K562 (cell line): Measurements from ENCODE around the gene FAM20C. TPM values are rescaled to one million over a fixed set of nuclear protein-coding genes. Genes with fewer than 3 reads are reported as not detected.

Experiments used
- ATAC-seq: fragments of 200-7000 bp; cut with Tn5 transposase; 3 replicates; pipeline ENCODE4 v1.9.1; 2020; ENCODE audit warnings: moderate library complexity
- BruUV-seq: library from RNA; stranded (reverse); fragments of 400-500 nt; replicated peaks from 2 replicates; lab custom pipeline; 2021; lab: Mats Ljungman, UMichigan
- CTCF ChIA-PET: fragments of 300-600 bp; formaldehyde crosslinking; extraction: SDS; loops from one replicate; lab custom pipeline; 2021; ENCODE audit warnings: low intra/inter-chr PET ratio; lab: Yijun Ruan, JAX
- POLR2A ChIA-PET: fragments of 300-600, 350-650 bp; sonication (Branson Sonifier 250); formaldehyde crosslinking; extraction: SDS; loops from one replicate; lab custom pipeline; 2021; ENCODE audit warnings: antibody characterized with exemption, inconsistent platforms; lab: Yijun Ruan, JAX
- DNase-seq, 4 experiments: peaks; one replicate each; pipeline versions ENCODE4 v3.0.0 to v3.0.0-alpha.2; 2011 to 2018; ENCODE audit warnings: low spot score in 3 of 4, mixed read lengths in 3 of 4; ENCODE audit errors: extremely low read depth in 1 of 4
- FAIRE-seq: peaks from 2 replicates; lab custom pipeline; 2011; peaks lifted over from hg19 to GRCh38; lab: Jason Lieb, UNC
- H2AFZ ChIP-seq: 2 replicates; pipeline ENCODE4 v1.6.0; 2011; ENCODE audit warnings: low read depth, low read length, control low read depth, inconsistent platforms
- H3K27ac ChIP-seq: fragments of 200-600 bp; 3 replicates; pipeline ENCODE4 v1.8.0; 2011; ENCODE audit warnings: low read depth, mild to moderate bottlenecking, control low read depth, inconsistent platforms, low read length, moderate library complexity, mixed read lengths; ENCODE audit errors: extremely low read depth
- H3K27me3 ChIP-seq, 2 experiments: fragments of 300-600 bp in 1 of 2; 2 replicates in 1 of 2; 3 replicates in 1 of 2; pipeline versions ENCODE4 v1.6.0 to v1.8.0; 2011; ENCODE audit warnings: inconsistent platforms in 2 of 2, low read length in 2 of 2, mild to moderate bottlenecking in 1 of 2, mixed read lengths in 1 of 2, moderate library complexity in 1 of 2; ENCODE audit not compliant: control insufficient read depth in 2 of 2, insufficient read depth in 2 of 2
- H3K36me3 ChIP-seq: fragments of 300-600 bp; 3 replicates; pipeline ENCODE4 v1.8.0; 2011; ENCODE audit warnings: mild to moderate bottlenecking, low read length, inconsistent platforms; ENCODE audit not compliant: control insufficient read depth, insufficient read depth
- H3K4me1 ChIP-seq, 2 experiments: fragments of 200-600 bp in 1 of 2; replicated peaks in 1 of 2; 2 replicates in 1 of 2; 3 replicates in 1 of 2; pipeline versions ENCODE4 v1.5.1 to v1.8.0; 2011; ENCODE audit warnings: inconsistent platforms in 2 of 2, low read length in 2 of 2, mild to moderate bottlenecking in 1 of 2, mixed read lengths in 1 of 2, moderate library complexity in 1 of 2; ENCODE audit not compliant: control insufficient read depth in 2 of 2, insufficient read depth in 2 of 2
- H3K4me2 ChIP-seq: 2 replicates; pipeline ENCODE4 v1.6.1; 2011; ENCODE audit warnings: low read length, control low read depth, inconsistent platforms, mixed read lengths; ENCODE audit not compliant: insufficient read depth
- H3K4me3 ChIP-seq: fragments of 200-600 bp; sonication (generic), shearing (Covaris generic); 2 replicates; pipeline ENCODE4 v1.5.1; 2016; ENCODE audit warnings: control low read depth, inconsistent platforms
- H3K79me2 ChIP-seq: fragments of 200-600 bp; 3 replicates; pipeline ENCODE4 v1.8.0; 2011; ENCODE audit warnings: low read length, inconsistent platforms; ENCODE audit not compliant: control insufficient read depth, insufficient read depth
- H3K9ac ChIP-seq, 2 experiments: 2 replicates each; pipeline versions ENCODE4 v1.6.0 to v1.6.1; 2011; ENCODE audit warnings: low read depth in 2 of 2, low read length in 2 of 2, control low read depth in 1 of 2, inconsistent platforms in 1 of 2, mild to moderate bottlenecking in 1 of 2, mixed read lengths in 1 of 2; ENCODE audit not compliant: insufficient read depth in 1 of 2
- H3K9me1 ChIP-seq: one replicate; pipeline ENCODE4 v1.6.0; 2011; ENCODE audit warnings: inconsistent platforms, mild to moderate bottlenecking, low read length, moderate library complexity; ENCODE audit not compliant: control insufficient read depth, insufficient read depth
- H3K9me3 ChIP-seq: replicated peaks from 2 replicates; pipeline ENCODE4 v1.5.1; 2011; ENCODE audit warnings: low read depth, low read length, inconsistent platforms; ENCODE audit not compliant: control insufficient read depth, insufficient read depth
- H4K20me1 ChIP-seq: replicated peaks from 2 replicates; pipeline ENCODE4 v1.6.1; 2011; ENCODE audit warnings: low read length, inconsistent platforms, mixed read lengths; ENCODE audit not compliant: control insufficient read depth, insufficient read depth
- BHLHE40 ChIP-seq: IDR thresholded peaks from 2 replicates; pipeline ENCODE4 v1.6.1; 2011; ENCODE audit warnings: low read length, improper control_type of control experiment
- CBFA2T2 ChIP-seq: fragments of 450-650 bp; conservative IDR thresholded peaks from 2 replicates; pipeline ENCODE4 v1.6.1; 2017; ENCODE audit warnings: mild to moderate bottlenecking
- CBFB ChIP-seq: sonication (generic); formaldehyde crosslinking; IDR thresholded peaks from 2 replicates; pipeline ENCODE4 v1.4.0; 2020; ENCODE audit warnings: mild to moderate bottlenecking, missing genetic modification reagents
- ETV6 ChIP-seq, 3 experiments: fragments of 150-350 bp in 1 of 3; sonication (generic) in 1 of 3; formaldehyde crosslinking in 1 of 3; IDR thresholded peaks; 2 replicates each; pipeline versions ENCODE4 v1.6.1 to v1.8.0; 2014 to 2022; ENCODE audit warnings: borderline replicate concordance in 2 of 3, low read depth in 2 of 3, antibody characterized with exemption in 1 of 3, low read length in 1 of 3, mild to moderate bottlenecking in 1 of 3, missing genetic modification reagents in 1 of 3
- HNRNPH1 ChIP-seq: fragments of 200-400 bp; formaldehyde crosslinking; optimal IDR thresholded peaks from 2 replicates; pipeline ENCODE3; 2017; ENCODE audit warnings: low read depth, mild to moderate bottlenecking, low read length, moderate library complexity
- MYNN ChIP-seq, 2 experiments: sonication (generic); formaldehyde crosslinking in 1 of 2; IDR thresholded peaks; 2 replicates each; pipeline versions ENCODE4 v1.5.0 to v1.6.1; 2016 to 2020; ENCODE audit warnings: antibody characterized with exemption in 1 of 2, missing genetic modification reagents in 1 of 2
- POLR2G ChIP-seq: fragments of 200-400 bp; formaldehyde crosslinking; IDR thresholded peaks from 2 replicates; pipeline ENCODE4 v1.6.1; 2017; ENCODE audit warnings: low read depth, mild to moderate bottlenecking, antibody characterized with exemption, low read length, moderate library complexity
- POLR3A ChIP-seq: IDR thresholded peaks from 2 replicates; pipeline ENCODE4 v1.6.1; 2011; ENCODE audit warnings: borderline replicate concordance, mild to moderate bottlenecking, moderate library complexity; ENCODE audit not compliant: insufficient read length, insufficient read depth; ENCODE audit errors: extremely low read depth
- RBM34 ChIP-seq: fragments of 200-400 bp; formaldehyde crosslinking; IDR thresholded peaks from 2 replicates; pipeline ENCODE4 v1.6.1; 2018; ENCODE audit warnings: low read length, borderline replicate concordance; ENCODE audit not compliant: insufficient read depth
- RCOR1 ChIP-seq, 2 experiments: IDR thresholded peaks; 2 replicates each; pipeline ENCODE4 v1.6.1; 2012; ENCODE audit warnings: low read depth in 2 of 2, low read length in 2 of 2, borderline replicate concordance in 1 of 2, improper control_type of control experiment in 1 of 2
- TAF1 ChIP-seq: IDR thresholded peaks from 2 replicates; pipeline ENCODE4 v1.6.1; 2011; ENCODE audit warnings: mild to moderate bottlenecking, low read length, moderate library complexity; ENCODE audit not compliant: insufficient read depth, control insufficient read depth, severe bottlenecking; ENCODE audit errors: extremely low read depth
- ZFP36 ChIP-seq: fragments of 150-350 bp; IDR thresholded peaks from 2 replicates; pipeline ENCODE4 v1.6.1; 2018; ENCODE audit warnings: low read length, low read depth; ENCODE audit not compliant: partially characterized antibody
- ZNF282 ChIP-seq: sonication (generic); formaldehyde crosslinking; IDR thresholded peaks from 2 replicates; pipeline ENCODE4 v1.8.1; 2023; ENCODE audit warnings: missing genetic modification reagents
- ZNF717 ChIP-seq: fragments of 250-450 bp; sonication (Bioruptor Pico); IDR thresholded peaks from 2 replicates; pipeline ENCODE4 v1.5.0; 2021
- WGBS: fragments of 100-300 bp; shearing (Covaris generic); methylation state at CpG from one replicate; pipeline ENCODE4 v1.1.6; 2016; ENCODE audit warnings: low coverage, mixed read lengths; ENCODE audit not compliant: insufficient coverage; ENCODE audit errors: missing lambda C conversion rate; 5-methylcytosine and 5-hydroxymethylcytosine counted together
- in situ Hi-C: fragments of 300-500 bp; cut with MboI; formaldehyde crosslinking; loops from 4 replicates; pipeline ENCODE4 v1.15.0; 2018; ENCODE audit warnings: inconsistent platforms, mixed read lengths
- intact Hi-C: fragments of 100-400 bp; cut with micrococcal nuclease; formaldehyde crosslinking; loops from 2 replicates; pipeline ENCODE4 v1.14.2; 2022
- polyA plus RNA-seq, 8 experiments: library from polyadenylated mRNA; depleted of rRNA in 4 of 8; stranded (reverse) in 5 of 8; unstranded in 3 of 8; fragments of >200 nt; fragmentation: Nextera tagmentation in 2 of 8; fragmentation: Illumina TruSeq in 1 of 8; extraction: Ambion mirVana in 2 of 8; extraction: Trizol in 1 of 8; gene quantifications; 2 replicates each; pipeline versions ENCODE4 v1.2.1 to v1.2.3, GENCODE V29; 2011 to 2014; ENCODE audit warnings: inconsistent platforms in 1 of 8, missing spikeins in 1 of 8
- total RNA-seq, 7 experiments: library from RNA; depleted of rRNA in 6 of 7; stranded (reverse); fragments of >200 nt in 6 of 7; fragmentation: Illumina TruSeq in 2 of 7; extraction: Trizol in 2 of 7; gene quantifications; 2 replicates each; pipeline versions ENCODE4 v1.2.1 to v1.2.3, GENCODE V29; 2011 to 2021; ENCODE audit warnings: low replicate concordance in 1 of 7
- TF ChIP-seq, protein P1 (sequence below): fragments of 250-450 bp; sonication (Bioruptor Pico); IDR thresholded peaks from 2 replicates; pipeline ENCODE4 v1.8.0; 2021; ENCODE audit warnings: moderate library complexity, mild to moderate bottlenecking, inconsistent platforms
- TF ChIP-seq, protein P2 (sequence below), 2 experiments: fragments of 200-800 bp in 1 of 2; sonication (Bioruptor generic) in 1 of 2; sonication (generic) in 1 of 2; formaldehyde crosslinking in 1 of 2; IDR thresholded peaks in 1 of 2; conservative IDR thresholded peaks in 1 of 2; 2 replicates each; pipeline versions ENCODE4 v1.5.0 to v1.6.1; 2016 to 2020; ENCODE audit warnings: missing compliant biosample characterization in 1 of 2, missing genetic modification characterization in 1 of 2, missing genetic modification reagents in 1 of 2

Gene FAM20C
- total and polyA plus RNA-seq, 9 of the 15 experiments (the other 6 are each of a cell fraction or from before 2014, with no cell fraction given): 0.09 TPM; not detected in 8

DNA sequence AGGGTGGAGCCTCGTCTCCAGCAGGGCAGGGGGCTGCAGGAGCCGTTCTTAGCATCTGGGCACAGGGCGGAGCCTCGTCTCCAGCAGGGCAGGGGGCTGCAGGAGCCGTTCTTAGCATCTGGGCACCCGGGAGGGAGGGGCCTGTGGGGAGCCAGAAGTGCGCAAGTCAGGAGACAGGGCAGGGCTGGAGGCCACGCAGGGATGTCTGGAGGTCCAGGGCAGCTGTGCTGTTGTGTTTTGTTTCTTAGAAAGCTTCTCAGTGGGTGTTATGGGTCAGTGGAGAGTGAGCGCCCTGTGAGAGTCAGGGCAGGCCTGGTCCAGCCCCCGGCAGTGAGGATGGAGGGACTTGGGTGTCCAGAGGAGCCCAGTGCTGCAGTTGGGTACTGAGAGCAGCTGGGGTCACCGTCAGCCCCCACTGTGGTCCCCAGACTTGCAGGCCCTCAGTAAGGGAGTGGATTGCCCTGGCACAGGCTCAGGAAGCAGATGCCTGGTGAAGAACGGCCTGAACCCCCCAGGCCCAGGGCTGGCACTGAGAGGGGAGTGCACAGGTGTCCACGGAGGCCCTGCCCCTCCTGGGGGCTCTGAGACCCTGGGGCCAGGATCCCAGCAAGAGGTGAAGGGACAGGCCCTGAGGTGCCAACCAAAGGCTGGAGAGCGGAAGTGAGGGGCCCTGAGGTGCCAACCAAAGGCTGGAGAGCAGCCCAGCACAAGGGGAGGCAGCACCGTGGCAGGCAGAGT is 29.8 kb downstream of the FAM20C start:
- Histone ChIP-seq H3K4me1 (peaks cover 0 to 43% of the 10 kb centered on the region in 2 experiments; a peak in 3 of 5 replicates), H3K27ac (no peak overlapping the region), H3K36me3 (no peaks in the 10 kb centered on the region), H3K9me3 (no peaks in the 10 kb centered on the region), H2AFZ (no peak overlapping the region), H3K79me2 (no peaks in the 10 kb centered on the region), H4K20me1 (0 out of 2 replicates have a peak, but pooled peaks cover 10% of the 10 kb centered on the region), H3K27me3 (peaks cover 18 to 61% of the 10 kb centered on the region in 2 experiments; a peak in 4 of 5 replicates), H3K4me3 (no peak overlapping the region), H3K9ac (no peak overlapping the region), H3K9me1 (no peaks in the 10 kb centered on the region), H3K4me2 (no peak overlapping the region)
- DNase-seq (no peak), FAIRE-seq (no peak), ATAC-seq (no peak)
- in situ Hi-C loops: no loop called here
- ChIA-PET POLR2A (interaction anchor here (0.9 kb wide), 1 partner anchor 30 kb away, joined by 3 read pairs; the partner anchor contains the start of gene FAM20C), CTCF (no interaction called here)
- intact Hi-C loops: no loop called here
- WGBS: 7% methylated on average over 10 of the region's 15 CpGs
- no TSS peak for BruUV-seq
- TF ChIP-seq ZFP36 (no peak), ZNF282 (CRISPR knock-in tag) (no peak), RBM34 (no peak), ZNF717 (no peak), TAF1 (no peak), BHLHE40 (no peak), CBFB (CRISPR knock-in tag) (no peak), CBFA2T2 (no peak), RCOR1 (IDR thresholded peaks at IDR 0.05; ENCODE audit: borderline replicate concordance in 1 of 2, low read depth in 2 of 2, low read length in 2 of 2) (no peak), POLR3A (no peak), MYNN (IDR thresholded peaks at IDR 0.05) (no peak), MYNN (CRISPR knock-in tag; IDR thresholded peaks at IDR 0.05) (no peak), POLR2G (no peak), HNRNPH1 (no peak), ETV6 (IDR thresholded peaks at IDR 0.05; ENCODE audit: borderline replicate concordance in 1 of 2, low read depth in 2 of 2, low read length in 1 of 2) (no peak), ETV6 (CRISPR knock-in tag; IDR thresholded peaks at IDR 0.05; ENCODE audit: borderline replicate concordance) (no peak)
- TF ChIP-seq, protein P1, sequence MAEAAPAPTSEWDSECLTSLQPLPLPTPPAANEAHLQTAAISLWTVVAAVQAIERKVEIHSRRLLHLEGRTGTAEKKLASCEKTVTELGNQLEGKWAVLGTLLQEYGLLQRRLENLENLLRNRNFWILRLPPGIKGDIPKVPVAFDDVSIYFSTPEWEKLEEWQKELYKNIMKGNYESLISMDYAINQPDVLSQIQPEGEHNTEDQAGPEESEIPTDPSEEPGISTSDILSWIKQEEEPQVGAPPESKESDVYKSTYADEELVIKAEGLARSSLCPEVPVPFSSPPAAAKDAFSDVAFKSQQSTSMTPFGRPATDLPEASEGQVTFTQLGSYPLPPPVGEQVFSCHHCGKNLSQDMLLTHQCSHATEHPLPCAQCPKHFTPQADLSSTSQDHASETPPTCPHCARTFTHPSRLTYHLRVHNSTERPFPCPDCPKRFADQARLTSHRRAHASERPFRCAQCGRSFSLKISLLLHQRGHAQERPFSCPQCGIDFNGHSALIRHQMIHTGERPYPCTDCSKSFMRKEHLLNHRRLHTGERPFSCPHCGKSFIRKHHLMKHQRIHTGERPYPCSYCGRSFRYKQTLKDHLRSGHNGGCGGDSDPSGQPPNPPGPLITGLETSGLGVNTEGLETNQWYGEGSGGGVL (CRISPR knock-in tag): no peak
- TF ChIP-seq, protein P2, sequence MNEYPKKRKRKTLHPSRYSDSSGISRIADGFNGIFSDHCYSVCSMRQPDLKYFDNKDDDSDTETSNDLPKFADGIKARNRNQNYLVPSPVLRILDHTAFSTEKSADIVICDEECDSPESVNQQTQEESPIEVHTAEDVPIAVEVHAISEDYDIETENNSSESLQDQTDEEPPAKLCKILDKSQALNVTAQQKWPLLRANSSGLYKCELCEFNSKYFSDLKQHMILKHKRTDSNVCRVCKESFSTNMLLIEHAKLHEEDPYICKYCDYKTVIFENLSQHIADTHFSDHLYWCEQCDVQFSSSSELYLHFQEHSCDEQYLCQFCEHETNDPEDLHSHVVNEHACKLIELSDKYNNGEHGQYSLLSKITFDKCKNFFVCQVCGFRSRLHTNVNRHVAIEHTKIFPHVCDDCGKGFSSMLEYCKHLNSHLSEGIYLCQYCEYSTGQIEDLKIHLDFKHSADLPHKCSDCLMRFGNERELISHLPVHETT (CRISPR knock-in tag; conservative IDR thresholded peaks at IDR 0.05 in 1 of 2, IDR thresholded peaks at IDR 0.05 in 1 of 2): no peak
